RWPE2 (cell line): ENCODE measurements around the gene ANKRD16.
"Not testable (repeated sequence)": the region's sequence is repeated elsewhere in the genome, so short reads cannot be mapped to it uniquely, and the experiment has no call there.

Experiments
- ATAC-seq: fragments of 200-7000 bp; cut with Tn5 transposase; 3 replicates; pipeline ENCODE4 v1.9.1; 2021; ENCODE audit warnings: low read depth
- DNase-seq: peaks from one replicate; pipeline ENCODE4 v3.0.0-alpha.2; 2020; ENCODE audit warnings: low spot score
- H3K27ac ChIP-seq: fragments of 450-650 bp; 2 replicates; pipeline ENCODE4 v1.5.1; 2017; ENCODE audit warnings: mild to moderate bottlenecking; ENCODE audit not compliant: poor library complexity, severe bottlenecking
- H3K27me3 ChIP-seq: fragments of 250-450 bp; sonication (Bioruptor Pico); 2 replicates; pipeline ENCODE4 v1.5.1; 2021; ENCODE audit warnings: mild to moderate bottlenecking, moderate library complexity; ENCODE audit not compliant: insufficient read depth, poor library complexity, severe bottlenecking
- H3K36me3 ChIP-seq: fragments of 250-450 bp; sonication (Bioruptor Pico); 2 replicates; pipeline ENCODE4 v1.5.1; 2020; ENCODE audit warnings: low read depth, mild to moderate bottlenecking, moderate library complexity
- H3K4me1 ChIP-seq: fragments of 250-450 bp; sonication (Bioruptor Pico); 2 replicates; pipeline ENCODE4 v1.5.1; 2021; ENCODE audit warnings: mild to moderate bottlenecking, moderate library complexity; ENCODE audit not compliant: insufficient read depth, poor library complexity, severe bottlenecking
- H3K4me3 ChIP-seq: fragments of 250-450 bp; sonication (Bioruptor Pico); 2 replicates; pipeline ENCODE4 v1.5.1; 2021; ENCODE audit warnings: mild to moderate bottlenecking, moderate library complexity; ENCODE audit not compliant: severe bottlenecking
- H3K9me3 ChIP-seq: fragments of 250-450 bp; sonication (Bioruptor Pico); 2 replicates; pipeline ENCODE4 v1.5.1; 2021; ENCODE audit warnings: mild to moderate bottlenecking, moderate library complexity; ENCODE audit not compliant: severe bottlenecking
- TF ChIP-seq, protein P1 (sequence below): fragments of 450-650 bp; IDR thresholded peaks from one replicate; pipeline ENCODE4 v1.5.1; 2017; ENCODE audit warnings: mild to moderate bottlenecking, moderate library complexity; ENCODE audit not compliant: poor library complexity, severe bottlenecking

The ANKRD16 gene

GRCh38 chr10:5841965-5842364 lies 47.7 kb downstream of the ANKRD16 start:
- no peak overlapping the region for H3K4me3 ChIP-seq
- H3K36me3 ChIP-seq, result no peaks in the 10 kb centered on the region
- no peak overlapping the region for H3K27ac ChIP-seq
- TF ChIP-seq, protein P1, sequence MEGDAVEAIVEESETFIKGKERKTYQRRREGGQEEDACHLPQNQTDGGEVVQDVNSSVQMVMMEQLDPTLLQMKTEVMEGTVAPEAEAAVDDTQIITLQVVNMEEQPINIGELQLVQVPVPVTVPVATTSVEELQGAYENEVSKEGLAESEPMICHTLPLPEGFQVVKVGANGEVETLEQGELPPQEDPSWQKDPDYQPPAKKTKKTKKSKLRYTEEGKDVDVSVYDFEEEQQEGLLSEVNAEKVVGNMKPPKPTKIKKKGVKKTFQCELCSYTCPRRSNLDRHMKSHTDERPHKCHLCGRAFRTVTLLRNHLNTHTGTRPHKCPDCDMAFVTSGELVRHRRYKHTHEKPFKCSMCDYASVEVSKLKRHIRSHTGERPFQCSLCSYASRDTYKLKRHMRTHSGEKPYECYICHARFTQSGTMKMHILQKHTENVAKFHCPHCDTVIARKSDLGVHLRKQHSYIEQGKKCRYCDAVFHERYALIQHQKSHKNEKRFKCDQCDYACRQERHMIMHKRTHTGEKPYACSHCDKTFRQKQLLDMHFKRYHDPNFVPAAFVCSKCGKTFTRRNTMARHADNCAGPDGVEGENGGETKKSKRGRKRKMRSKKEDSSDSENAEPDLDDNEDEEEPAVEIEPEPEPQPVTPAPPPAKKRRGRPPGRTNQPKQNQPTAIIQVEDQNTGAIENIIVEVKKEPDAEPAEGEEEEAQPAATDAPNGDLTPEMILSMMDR, result no peak
- H3K4me1 ChIP-seq, result no peaks in the 10 kb centered on the region
- DNase-seq (no peak), ATAC-seq (no peak)
- H3K9me3 ChIP-seq, result no peaks in the 10 kb centered on the region
- H3K27me3 ChIP-seq, result no peaks in the 10 kb centered on the region

DNA sequence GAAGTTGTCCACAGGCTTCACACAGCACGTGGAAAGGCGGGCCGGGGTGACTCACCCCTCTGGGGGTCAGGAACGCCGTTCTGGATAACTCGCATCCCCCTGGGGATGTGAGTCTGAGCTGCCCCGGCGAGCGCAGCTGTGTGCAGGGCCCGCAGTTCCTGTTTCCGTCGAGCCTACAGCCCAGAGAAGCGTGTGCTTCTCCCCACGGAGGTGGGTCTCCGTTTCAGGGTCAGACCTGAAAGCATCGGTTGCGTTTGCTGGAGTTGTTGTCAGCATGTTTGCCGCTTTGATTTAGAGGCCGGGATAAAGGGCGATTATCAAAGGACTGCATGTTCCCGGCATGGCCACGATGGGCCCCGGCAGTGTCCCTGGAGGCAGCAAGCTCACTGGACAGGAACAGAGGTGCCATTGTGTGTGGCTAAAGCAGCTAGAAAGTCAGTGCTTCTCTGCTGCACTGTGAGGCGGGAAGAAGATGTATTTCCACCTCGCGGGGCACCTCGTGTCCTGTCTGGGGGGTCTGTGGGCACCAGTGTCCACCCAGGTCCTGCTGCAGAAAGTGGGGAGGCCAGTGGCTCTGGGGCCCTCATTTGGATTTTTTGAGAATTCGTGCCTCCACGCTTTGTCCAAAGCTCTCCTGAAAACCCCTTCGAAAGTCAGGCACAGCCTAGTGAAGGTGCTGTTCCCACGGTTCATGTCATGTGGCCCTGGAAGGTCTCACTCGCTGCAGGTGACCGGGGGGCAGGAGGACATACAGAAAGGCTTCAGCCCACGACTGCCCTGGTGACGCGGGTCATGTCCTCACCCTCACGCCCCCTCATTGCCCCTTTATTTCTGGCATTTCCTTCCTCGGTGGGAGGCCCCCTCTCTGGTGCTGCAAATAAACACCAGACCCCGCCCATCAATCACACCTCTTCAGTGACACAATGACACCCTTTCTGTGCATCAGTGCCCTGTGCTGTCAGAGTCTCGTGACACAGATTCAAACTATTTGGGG lies 49.1 kb downstream of the ANKRD16 start:
- DNase-seq (no peak), ATAC-seq (no peak)
- no peak overlapping the region for H3K27ac ChIP-seq
- no peaks in the 10 kb centered on the region for H3K27me3 ChIP-seq
- H3K4me3 ChIP-seq, result no peak overlapping the region
- no peaks in the 10 kb centered on the region for H3K4me1 ChIP-seq
- no peaks in the 10 kb centered on the region for H3K36me3 ChIP-seq
- H3K9me3 ChIP-seq, result no peaks in the 10 kb centered on the region
- TF ChIP-seq, protein P1, result no peak

- not testable (repeated sequence) for H3K27me3 ChIP-seq, DNase-seq, H3K4me3 ChIP-seq, H3K27ac ChIP-seq, H3K4me1 ChIP-seq, H3K36me3 ChIP-seq, H3K9me3 ChIP-seq, ATAC-seq
Measured at GRCh38 chr10:5836181-5836580, 53.5 kb downstream of the ANKRD16 start.

GRCh38 chr10:5835446-5836095 lies 54.1 kb downstream of the ANKRD16 start:
- Histone ChIP-seq H3K4me3 (no peak overlapping the region), H3K4me1 (no peaks in the 10 kb centered on the region), H3K9me3 (no peaks in the 10 kb centered on the region), H3K27me3 (no peaks in the 10 kb centered on the region), H3K27ac (no peak overlapping the region), H3K36me3 (no peaks in the 10 kb centered on the region)
- DNase-seq, result no peak
- TF ChIP-seq, protein P1, result no peak
- ATAC-seq, result no peak

DNA sequence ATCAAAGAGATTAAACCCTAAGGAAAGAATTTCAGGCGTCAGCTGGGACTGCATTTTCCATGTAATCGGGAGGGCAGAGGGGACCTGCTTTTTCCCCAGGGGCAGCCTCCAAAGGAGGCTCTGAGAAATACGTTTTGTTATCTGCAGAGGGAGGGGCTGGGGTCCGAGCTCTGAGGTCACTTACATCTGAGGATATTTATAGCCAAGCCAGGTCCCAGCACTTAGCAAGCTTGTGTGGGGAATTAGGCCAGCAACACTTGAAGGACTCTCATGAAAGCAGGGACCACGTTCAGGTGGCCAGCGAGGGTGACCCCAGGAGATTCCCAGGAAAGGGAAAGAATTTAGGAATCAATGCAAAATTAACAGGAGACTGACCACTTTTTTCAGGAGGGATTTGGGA lies 55.9 kb downstream of the ANKRD16 start:
- DNase-seq (no peak), ATAC-seq (no peak)
- H3K4me3 ChIP-seq, result no peak overlapping the region
- no peaks in the 10 kb centered on the region for H3K4me1 ChIP-seq
- H3K9me3 ChIP-seq, result no peaks in the 10 kb centered on the region
- H3K27ac ChIP-seq, result no peak overlapping the region
- TF ChIP-seq, protein P1, result no peak
- no peaks in the 10 kb centered on the region for H3K36me3 ChIP-seq
- no peaks in the 10 kb centered on the region for H3K27me3 ChIP-seq
